ENCODE results near the gene BCKDK. TPM values are rescaled to one million over a fixed set of nuclear protein-coding genes. Genes with fewer than 3 reads are reported as not detected.

The BCKDK gene
- total and polyA plus RNA-seq, 2 of the 8 experiments (the other 6 are each of a cell fraction or from before 2014, with no cell fraction given), result 49.6 to 77.1 TPM

DNA sequence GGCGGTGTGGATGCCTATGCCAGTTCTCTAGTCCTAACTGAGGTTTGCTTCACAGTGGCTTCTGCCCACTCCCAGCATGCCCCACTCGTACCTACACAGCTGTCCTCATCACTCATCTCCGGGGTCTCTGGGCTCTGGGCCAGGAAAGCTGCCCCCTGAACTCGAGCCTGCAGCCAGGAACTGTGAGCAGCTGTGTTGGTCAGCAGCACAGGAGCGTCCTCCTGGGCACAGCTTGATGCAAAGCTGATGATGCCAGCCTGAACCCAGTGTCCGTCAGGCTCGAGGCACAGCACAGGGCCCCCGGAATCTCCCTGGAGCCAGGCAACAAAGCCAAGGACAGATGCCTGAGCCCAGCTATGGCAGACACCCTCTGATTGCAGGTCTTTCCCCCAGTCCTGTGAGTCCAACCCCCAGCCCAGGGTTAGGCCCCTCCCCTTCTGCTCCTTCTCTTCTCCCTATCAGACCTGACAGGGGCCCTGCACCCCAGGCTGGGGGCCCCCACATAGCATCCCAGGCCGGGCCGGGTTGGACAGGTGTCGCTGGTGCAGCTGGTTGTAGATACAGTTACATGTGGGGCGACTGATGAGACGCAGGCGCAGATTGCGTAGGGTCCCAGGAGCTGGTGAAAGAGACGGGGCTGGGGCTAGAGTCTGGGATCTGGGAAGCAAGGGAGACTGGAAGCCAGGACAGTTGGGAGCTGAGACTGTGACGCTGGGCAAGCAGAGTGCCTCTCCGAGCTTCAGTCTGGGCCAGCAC lies 22.1 kb upstream of the BCKDK start (continued):
- no peak for TF ChIP-seq POU5F1 (IDR thresholded peaks at IDR 0.05; ENCODE audit: low read depth, low read length)
